Heart left ventricle (tissue), 16 donors: ENCODE results near the gene ZDHHC20. TPM values are rescaled to one million over a fixed set of nuclear protein-coding genes. Genes with fewer than 3 reads are reported as not detected.

Experiments used
- ATAC-seq, 4 donors: fragments of 200-7000 bp; cut with Tn5 transposase; one replicate each; pipeline ENCODE4 v1.9.1; 2020 to 2022; ENCODE audit warnings: moderate library complexity in 4 of 4, mild to moderate bottlenecking in 3 of 4, moderate number of reproducible peaks in 1 of 4
- DNase-seq, 5 donors: peaks; one replicate each; pipeline ENCODE4 v3.0.0-alpha.2; 2020
- H3K27ac ChIP-seq, 12 donors: fragments of 200-600 bp; sonication (generic) in 4 of 12; one replicate each; pipeline versions ENCODE4 v1.5.0 to v1.8.0; 2016 to 2022; ENCODE audit warnings: mild to moderate bottlenecking in 2 of 12
- H3K27me3 ChIP-seq, 9 donors: fragments of 200-600 bp; sonication (generic) in 2 of 9; one replicate each; pipeline versions ENCODE4 v1.5.1 to v1.8.0; 2016 to 2022; ENCODE audit warnings: mild to moderate bottlenecking in 3 of 9
- H3K36me3 ChIP-seq, 9 donors: fragments of 200-600 bp; sonication (generic) in 2 of 9; one replicate each; pipeline versions ENCODE4 v1.5.0 to v1.8.0; 2018 to 2022; ENCODE audit warnings: mild to moderate bottlenecking in 2 of 9
- H3K4me1 ChIP-seq, 12 donors: fragments of 200-600 bp; sonication (generic) in 4 of 12; one replicate each; pipeline versions ENCODE4 v1.5.0 to v1.8.0; 2016 to 2022; ENCODE audit warnings: mild to moderate bottlenecking in 3 of 12
- H3K4me3 ChIP-seq, 12 donors: fragments of 200-600 bp; sonication (generic) in 4 of 12; one replicate each; pipeline versions ENCODE4 v1.5.0 to v1.8.0; 2017 to 2022; ENCODE audit warnings: mild to moderate bottlenecking in 9 of 12, moderate library complexity in 4 of 12
- H3K9me3 ChIP-seq, 12 donors: fragments of 200-600 bp; sonication (generic) in 4 of 12; one replicate each; pipeline versions ENCODE4 v1.5.0 to v1.8.0; 2016 to 2022; ENCODE audit warnings: mild to moderate bottlenecking in 1 of 12
- CTCF ChIP-seq, 12 donors: fragments of 200-600 bp; sonication (generic) in 4 of 12; IDR thresholded peaks; one replicate each; pipeline versions ENCODE4 v1.5.0 to v1.8.0; 2018 to 2022; ENCODE audit warnings: antibody characterized with exemption in 12 of 12, mild to moderate bottlenecking in 5 of 12
- POLR2A ChIP-seq, 2 donors: fragments of 450-650 bp; IDR thresholded peaks; one replicate each; pipeline ENCODE4 v1.6.1; 2017; ENCODE audit warnings: antibody characterized with exemption in 2 of 2, mild to moderate bottlenecking in 2 of 2, moderate library complexity in 2 of 2
- WGBS, 4 donors: extraction: QIAGEN DNeasy Blood & Tissue Kit in 2 of 4; methylation state at CpG; one replicate each; pipeline versions ENCODE4 v1.1.5 to v1.1.7; 2013 to 2018; 5-methylcytosine and 5-hydroxymethylcytosine counted together
- intact Hi-C, 10 donors: fragments of 100-400 bp; cut with DNase I; formaldehyde crosslinking; loops; one replicate each; pipeline versions ENCODE4 v1.11.1 to v1.14.2; 2022
- polyA plus RNA-seq, 2 donors: library from polyadenylated mRNA; stranded (reverse); fragments of 200-250 nt; gene quantifications; one replicate each; pipeline ENCODE4 v1.2.3, GENCODE V29; 2013
- total RNA-seq, 9 donors: library from RNA; depleted of rRNA in 2 of 9; stranded (reverse); fragments of >200 nt in 2 of 9; fragmentation: NEBNext Ultra II Directional in 3 of 9; extraction: Animal tissue kit (Norgen Biotek cat#: 25700) in 3 of 9; gene quantifications; one replicate each; pipeline versions ENCODE4 v1.1.0 to v1.2.4, GENCODE V29; 2016 to 2023
- donor health status: ischemic (EF 13 %, LVEDD 7.1; RV severe dilation, severe dysfunction).
- donor health status: healthy with polysubstance abuse.
- donor health status: DM: no; HTN: yes; CAD: no.
- donor health status: DM: no; HTN: no; CAD: no.
- donor health status: ischemic (EF 25% LVEDD 6.9; RV normal size, moderate dysfunction).
- donor health status: ischemic (EF 25% LVEDD 5.7; RV mildly dilated, moderate dysfunction).
- donor health status: healthy.
- donor health status: DM: yes; HTN: yes; CAD: no.
- donor health status: ischemic (EF 35%, LVEDD 5.7; RV mildly dilated, moderate dysfunction).
- donor health status: nonischemic (EF 11% LVEDD 7.7; RV severe dilation, severe dysfunction).
- donor health status: DM: yes; HTN: yes; CAD: no.
- donor health status: PGD.
- donor health status: ischemic (EF 29% LVEDD 5.4; RV normal size, mild dysfunction).
- donor health status: nonischemic (EF 23%, LVEDD 6.1; RV moderate dilation, normal function).

Gene ZDHHC20
- total and polyA plus RNA-seq, 11 donors: 6.2 to 36.4 (median 16.8) TPM

- ATAC-seq (no peak), DNase-seq (no peak)
- TF ChIP-seq POLR2A (IDR thresholded peaks at IDR 0.05) (no peak), CTCF (IDR thresholded peaks at IDR 0.05) (no peak)
- intact Hi-C loops: no loop called here
- Histone ChIP-seq H3K36me3 (peaks cover 0 to 23% (median 19%) of the 10 kb centered on the region in 9 donors), H3K4me3 (no peak overlapping the region), H3K9me3 (no peaks in the 10 kb centered on the region), H3K27me3 (no peaks in the 10 kb centered on the region), H3K4me1 (no peaks in the 10 kb centered on the region), H3K27ac (no peak overlapping the region)
- 61 to 70% (median 64%) methylated on average over 7 of the region's 7 CpGs for WGBS, 4 donors
Measured at GRCh38 chr13:21371011-21371410, 88.1 kb downstream of the ZDHHC20 start.

- Histone ChIP-seq H3K36me3 (no peaks in the 10 kb centered on the region), H3K4me3 (no peak overlapping the region), H3K9me3 (peaks cover 0 to 11% (median 0%) of the 10 kb centered on the region in 12 donors), H3K27ac (no peak overlapping the region), H3K27me3 (no peaks in the 10 kb centered on the region), H3K4me1 (no peaks in the 10 kb centered on the region)
- ATAC-seq (no peak), DNase-seq (no peak)
- intact Hi-C loops: no loop called here
- 77 to 84% (median 78%) methylated on average over 4 of the region's 4 CpGs for WGBS, 4 donors
- TF ChIP-seq POLR2A (IDR thresholded peaks at IDR 0.05) (no peak), CTCF (IDR thresholded peaks at IDR 0.05) (no peak)
Measured at GRCh38 chr13:21365574-21365973, 93.5 kb downstream of the ZDHHC20 start.

DNA sequence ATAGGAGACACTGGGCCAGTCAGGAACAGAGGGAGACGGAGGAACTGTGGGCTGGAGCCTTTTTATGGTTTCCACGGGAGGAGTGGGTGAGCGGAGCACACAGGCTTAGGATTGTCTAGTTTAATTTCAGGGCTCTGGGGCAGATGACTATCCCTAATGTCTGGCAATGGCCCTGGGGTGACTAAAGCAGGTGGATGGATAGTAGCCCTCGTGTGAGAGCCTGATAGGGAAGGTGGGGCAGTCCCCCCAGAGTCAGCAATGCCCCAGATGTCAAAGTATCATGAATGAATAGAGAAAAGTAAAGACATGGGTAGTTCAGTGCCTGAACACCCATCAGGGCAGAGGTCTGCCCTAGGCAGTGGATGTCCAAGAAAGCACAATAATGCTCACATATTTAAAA lies 94.2 kb downstream of the ZDHHC20 start:
- Histone ChIP-seq H3K9me3 (peaks cover 0 to 11% (median 0%) of the 10 kb centered on the region in 12 donors), H3K4me1 (no peaks in the 10 kb centered on the region), H3K27me3 (no peaks in the 10 kb centered on the region), H3K36me3 (no peaks in the 10 kb centered on the region), H3K4me3 (no peak overlapping the region), H3K27ac (no peak overlapping the region)
- TF ChIP-seq CTCF (IDR thresholded peaks at IDR 0.05): no peak
- no peak for TF ChIP-seq POLR2A (IDR thresholded peaks at IDR 0.05)
- intact Hi-C loops: no loop called here
- DNase-seq: no peak
- 82 to 95% (median 87%) methylated on average over 4 of the region's 4 CpGs for WGBS, 4 donors
- no peak for ATAC-seq

GRCh38 chr13:21364357-21364756 lies 94.7 kb downstream of the ZDHHC20 start:
- TF ChIP-seq POLR2A (IDR thresholded peaks at IDR 0.05): no peak
- TF ChIP-seq CTCF (IDR thresholded peaks at IDR 0.05): no peak
- Histone ChIP-seq H3K9me3 (peaks cover 0 to 11% (median 0%) of the 10 kb centered on the region in 12 donors), H3K4me1 (no peaks in the 10 kb centered on the region), H3K36me3 (no peaks in the 10 kb centered on the region), H3K27me3 (no peaks in the 10 kb centered on the region), H3K4me3 (no peak overlapping the region), H3K27ac (no peak overlapping the region)
- WGBS, 4 donors: 83 to 89% (median 88%) methylated on average over 7 of the region's 7 CpGs
- ATAC-seq (no peak), DNase-seq (no peak)
- intact Hi-C loops: no loop called here
